PC-3 (cell line): ENCODE data around the gene GRB14. TPM values are rescaled to one million over a fixed set of nuclear protein-coding genes. Genes with fewer than 3 reads are reported as not detected.

Experiments
- ATAC-seq: fragments of 200-7000 bp; cut with Tn5 transposase; 2 replicates; pipeline ENCODE4 v1.9.1; 2020; ENCODE audit warnings: mild to moderate bottlenecking, moderate library complexity
- BruUV-seq: library from RNA; stranded (reverse); fragments of 400-500 nt; replicated peaks from 2 replicates; lab custom pipeline; 2021; lab: Mats Ljungman, UMichigan
- CTCF ChIA-PET: fragments of 300-600 bp; sonication (Branson Sonifier 250); formaldehyde crosslinking; loops from one replicate; lab custom pipeline; 2022; ENCODE audit warnings: antibody characterized with exemption; lab: Charles Lee
- POLR2A ChIA-PET: fragments of 300-600 bp; sonication (Branson Sonifier 250); formaldehyde crosslinking; loops from one replicate; lab custom pipeline; 2022; ENCODE audit warnings: antibody characterized with exemption; ENCODE audit not compliant: unreplicated experiment; lab: Charles Lee
- DNase-seq: peaks from one replicate; pipeline ENCODE4 v3.0.0-alpha.2; 2015
- H2AFZ ChIP-seq: fragments of 300-600 bp; sonication (generic); 2 replicates; pipeline ENCODE4 v1.6.0; 2016; ENCODE audit warnings: antibody characterized with exemption, low read length
- H3F3A ChIP-seq: fragments of 300-600 bp; sonication (generic); one replicate; pipeline ENCODE4 v1.6.0; 2017; ENCODE audit warnings: antibody characterized with exemption, low read length, control low read depth, mild to moderate bottlenecking; ENCODE audit not compliant: unreplicated experiment
- H3K27ac ChIP-seq: fragments of 300-600 bp; sonication (generic); 2 replicates; pipeline ENCODE4 v1.5.1; 2016; ENCODE audit warnings: mild to moderate bottlenecking, low read length
- H3K27me3 ChIP-seq: fragments of 300-600 bp; sonication (generic); 2 replicates; pipeline ENCODE4 v1.6.1; 2016; ENCODE audit warnings: low read length, mixed read lengths
- H3K36me3 ChIP-seq: fragments of 300-600 bp; sonication (generic); 2 replicates; pipeline ENCODE4 v1.6.1; 2016; ENCODE audit warnings: low read depth, mixed run types, low read length, mixed read lengths
- H3K4me1 ChIP-seq: fragments of 300-600 bp; sonication (generic); 2 replicates; pipeline ENCODE4 v1.5.1; 2016; ENCODE audit warnings: low read length; ENCODE audit not compliant: insufficient read depth
- H3K4me2 ChIP-seq: fragments of 300-600 bp; sonication (generic); 2 replicates; pipeline ENCODE4 v1.6.0; 2016; ENCODE audit warnings: low read length
- H3K4me3 ChIP-seq: fragments of 300-600 bp; sonication (generic); 2 replicates; pipeline ENCODE4 v1.5.1; 2016; ENCODE audit warnings: mild to moderate bottlenecking, low read length, mixed read lengths
- H3K79me2 ChIP-seq: fragments of 300-600 bp; sonication (generic); 2 replicates; pipeline ENCODE4 v1.6.1; 2017; ENCODE audit warnings: low read length, mixed read lengths
- H3K9ac ChIP-seq: fragments of 300-600 bp; sonication (generic); 2 replicates; pipeline ENCODE4 v1.6.0; 2016; ENCODE audit warnings: mild to moderate bottlenecking, low read length
- H3K9me2 ChIP-seq: fragments of 300-600 bp; sonication (generic); replicated peaks from 2 replicates; pipeline ENCODE4 v1.6.1; 2016; ENCODE audit warnings: mixed run types, low read length, mixed read lengths
- H3K9me3 ChIP-seq: fragments of 300-600 bp; sonication (generic); 2 replicates; pipeline ENCODE4 v1.6.1; 2016; ENCODE audit warnings: low read length, mixed read lengths
- H4K20me1 ChIP-seq: fragments of 300-600 bp; sonication (generic); 2 replicates; pipeline ENCODE4 v1.6.1; 2016; ENCODE audit warnings: low read length, mixed read lengths
- CTCF ChIP-seq: fragments of 300-600 bp; sonication (generic); conservative IDR thresholded peaks from 2 replicates; pipeline ENCODE4 v1.5.1; 2017; ENCODE audit warnings: antibody characterized with exemption, low read depth, mild to moderate bottlenecking, low read length
- EZH2 ChIP-seq: fragments of 300-600 bp; sonication (generic); IDR thresholded peaks from one replicate; pipeline ENCODE4 v1.6.1; 2017; ENCODE audit warnings: antibody characterized with exemption, mild to moderate bottlenecking, low read length; ENCODE audit not compliant: unreplicated experiment
- EZH2phosphoT487 ChIP-seq: fragments of 300-600 bp; sonication (generic); IDR thresholded peaks from 2 replicates; pipeline ENCODE4 v1.6.1; 2018; ENCODE audit warnings: mild to moderate bottlenecking, antibody characterized with exemption, low read length, borderline replicate concordance
- intact Hi-C: fragments of 100-400 bp; cut with micrococcal nuclease; formaldehyde crosslinking; loops from 2 replicates; pipeline ENCODE4 v1.9.0; 2023
- total RNA-seq: library from RNA; depleted of rRNA; stranded (reverse); fragments of >200 nt; gene quantifications from 2 replicates; pipeline ENCODE4 v1.2.3, GENCODE V29; 2014

GRB14 gene
- total RNA-seq, 1 experiment from 2014 or later: 0.84 TPM

- no peak for TF ChIP-seq EZH2
- TF ChIP-seq EZH2phosphoT487: no peak
- no peak for TF ChIP-seq CTCF
- intact Hi-C loops: no loop called here
- Histone ChIP-seq H2AFZ (no peak overlapping the region), H3K79me2 (no peaks in the 10 kb centered on the region), H3K27ac (no peak overlapping the region), H3K27me3 (peaks cover 31% of the 10 kb centered on the region), H3K9ac (no peak overlapping the region), H3K4me2 (no peak overlapping the region), H3K9me2 (no peaks in the 10 kb centered on the region), H3K36me3 (no peaks in the 10 kb centered on the region), H3F3A (no peaks in the 10 kb centered on the region), H3K4me1 (peaks cover 11% of the 10 kb centered on the region; the same call in 1 of the 2 replicates), H3K4me3 (no peak overlapping the region), H4K20me1 (no peaks in the 10 kb centered on the region), H3K9me3 (no peaks in the 10 kb centered on the region)
- BruUV-seq: no TSS peak
- CTCF ChIA-PET: no interaction called here
- POLR2A ChIA-PET: no interaction called here
- DNase-seq (no peak), ATAC-seq (no peak)
Observed at GRCh38 chr2:164545484-164545883, 75.8 kb downstream of the GRB14 start.

- ATAC-seq (no peak), DNase-seq (peak; percentile 54)
- Histone ChIP-seq H3K9me2 (no peaks in the 10 kb centered on the region), H3F3A (no peaks in the 10 kb centered on the region), H3K27me3 (peaks cover 26% of the 10 kb centered on the region), H3K4me2 (no peak overlapping the region), H2AFZ (no peak overlapping the region), H3K36me3 (no peaks in the 10 kb centered on the region), H3K9me3 (no peaks in the 10 kb centered on the region), H3K4me3 (no peak overlapping the region), H3K79me2 (no peaks in the 10 kb centered on the region), H3K9ac (no peak overlapping the region), H3K27ac (no peak overlapping the region), H4K20me1 (no peaks in the 10 kb centered on the region), H3K4me1 (peaks cover 11% of the 10 kb centered on the region; the same call in 1 of the 2 replicates)
- no peak for TF ChIP-seq EZH2
- no peak for TF ChIP-seq EZH2phosphoT487
- TF ChIP-seq CTCF: no peak
- ChIA-PET POLR2A (no interaction called here), CTCF (no interaction called here)
- intact Hi-C loops: no loop called here
- BruUV-seq: no TSS peak
Observed at GRCh38 chr2:164542581-164543021, 78.7 kb downstream of the GRB14 start.

- Histone ChIP-seq H3K9ac (no peak overlapping the region), H3K9me3 (no peaks in the 10 kb centered on the region), H3K4me1 (peaks cover 19% of the 10 kb centered on the region; the same call in 1 of the 2 replicates), H3F3A (no peaks in the 10 kb centered on the region), H3K27me3 (no peaks in the 10 kb centered on the region), H3K36me3 (no peaks in the 10 kb centered on the region), H3K4me3 (no peak overlapping the region), H3K79me2 (no peaks in the 10 kb centered on the region), H3K4me2 (no peak overlapping the region), H3K9me2 (no peaks in the 10 kb centered on the region), H2AFZ (no peak overlapping the region), H3K27ac (no peak overlapping the region), H4K20me1 (no peaks in the 10 kb centered on the region)
- POLR2A ChIA-PET: no interaction called here
- no TSS peak for BruUV-seq
- CTCF ChIA-PET: no interaction called here
- TF ChIP-seq CTCF: peak; percentile 92
- no peak for TF ChIP-seq EZH2phosphoT487
- peak; percentile 73 for DNase-seq
- intact Hi-C loops: loop anchor here (2.0 kb wide), 1 partner anchor 40 kb away; no protein-coding TSS in a partner anchor
- ATAC-seq: peak; percentile 82
Observed at GRCh38 chr2:164538240-164538866, 82.9 kb downstream of the GRB14 start.
